OCI-LY3 (cell line): Measurements from ENCODE around the gene DLG1.

Experiments
- H2AFZ ChIP-seq: fragments of 200-600, 300-600 bp; shearing (Covaris generic); 2 replicates; pipeline ENCODE4 v1.6.0; 2014; ENCODE audit warnings: antibody characterized with exemption, low read depth, low read length
- H3K27ac ChIP-seq: fragments of 200-600, 300-600 bp; sonication (generic); 2 replicates; pipeline ENCODE4 v1.5.1; 2014; ENCODE audit warnings: mild to moderate bottlenecking, low read length, moderate library complexity, mixed read lengths
- H3K27me3 ChIP-seq: fragments of 200-600, 300-600 bp; sonication (generic); 2 replicates; pipeline ENCODE4 v1.6.1; 2014; ENCODE audit warnings: low read depth, low read length, mixed read lengths
- H3K36me3 ChIP-seq: fragments of 200-600, 300-600 bp; sonication (generic); replicated peaks from 2 replicates; pipeline ENCODE3; 2014; ENCODE audit warnings: low read depth, low read length, mixed read lengths
- H3K4me1 ChIP-seq: fragments of 300-600, 200-600 bp; sonication (generic); 2 replicates; pipeline ENCODE4 v1.6.1; 2014; ENCODE audit warnings: low read length, mixed read lengths
- H3K4me2 ChIP-seq: fragments of 200-600, 300-600 bp; sonication (generic); 2 replicates; pipeline ENCODE4 v1.6.1; 2014; ENCODE audit warnings: low read length, mixed read lengths
- H3K4me3 ChIP-seq: fragments of 300-600, 200-600 bp; sonication (generic); 2 replicates; pipeline ENCODE4 v1.5.1; 2014; ENCODE audit warnings: antibody characterized with exemption, mild to moderate bottlenecking, low read length, moderate library complexity
- H3K79me2 ChIP-seq: fragments of 300-600, 200-600 bp; shearing (Covaris generic); 2 replicates; pipeline ENCODE4 v1.6.1; 2014; ENCODE audit warnings: mild to moderate bottlenecking, low read length, mixed read lengths
- H3K9ac ChIP-seq: fragments of 300-600, 200-600 bp; shearing (Covaris generic); 2 replicates; pipeline ENCODE4 v1.6.0; 2014; ENCODE audit warnings: mild to moderate bottlenecking, low read length, moderate library complexity
- H3K9me3 ChIP-seq: fragments of 200-600, 300-600 bp; shearing (Covaris generic); 2 replicates; pipeline ENCODE4 v1.6.1; 2014; ENCODE audit warnings: low read length, mixed read lengths; ENCODE audit not compliant: insufficient read depth
- H4K20me1 ChIP-seq: fragments of 200-600, 300-600 bp; sonication (generic); 2 replicates; pipeline ENCODE4 v1.6.1; 2016; ENCODE audit warnings: low read length, mixed read lengths; ENCODE audit not compliant: insufficient read depth
- CTCF ChIP-seq: fragments of 200-600, 300-600 bp; sonication (generic); IDR thresholded peaks from 2 replicates; pipeline ENCODE4 v1.5.1; 2014; ENCODE audit warnings: antibody characterized with exemption, low read length, low read depth
- EZH2phosphoT487 ChIP-seq: fragments of 200-600 bp; shearing (Covaris generic); IDR thresholded peaks from 2 replicates; pipeline ENCODE4 v1.6.1; 2018; ENCODE audit warnings: antibody characterized with exemption, mixed run types, low read depth

Gene DLG1

GRCh38 chr3:197011780-197012539 lies 286.5 kb downstream of the DLG1 start:
- Histone ChIP-seq H3K27ac (no peak overlapping the region), H3K4me3 (no peak overlapping the region), H3K4me2 (no peak overlapping the region), H3K79me2 (no peaks in the 10 kb centered on the region), H4K20me1 (no peaks in the 10 kb centered on the region), H3K9ac (no peak overlapping the region), H3K27me3 (no peaks in the 10 kb centered on the region), H2AFZ (no peak overlapping the region), H3K36me3 (no peaks in the 10 kb centered on the region), H3K9me3 (no peaks in the 10 kb centered on the region), H3K4me1 (no peaks in the 10 kb centered on the region)
- TF ChIP-seq EZH2phosphoT487 (no peak), CTCF (no peak)

- TF ChIP-seq CTCF (no peak), EZH2phosphoT487 (no peak)
- no peaks in the 10 kb centered on the region for H3K79me2 ChIP-seq
- no peaks in the 10 kb centered on the region for H4K20me1 ChIP-seq
- H3K9ac ChIP-seq, result no peak overlapping the region
- no peak overlapping the region for H2AFZ ChIP-seq
- no peaks in the 10 kb centered on the region for H3K4me1 ChIP-seq
- no peak overlapping the region for H3K4me2 ChIP-seq
- H3K4me3 ChIP-seq, result no peak overlapping the region
- H3K9me3 ChIP-seq, result no peaks in the 10 kb centered on the region
- no peak overlapping the region for H3K27ac ChIP-seq
- H3K36me3 ChIP-seq, result no peaks in the 10 kb centered on the region
- H3K27me3 ChIP-seq, result no peaks in the 10 kb centered on the region
Measured at GRCh38 chr3:197010556-197011351, 287.7 kb downstream of the DLG1 start.

- H3K36me3 ChIP-seq, result no peaks in the 10 kb centered on the region
- H3K4me3 ChIP-seq, result no peak overlapping the region
- H3K9ac ChIP-seq, result no peak overlapping the region
- TF ChIP-seq CTCF (no peak), EZH2phosphoT487 (no peak)
- H3K27ac ChIP-seq, result no peak overlapping the region
- H3K4me1 ChIP-seq, result peaks cover 4% of the 10 kb centered on the region
- no peaks in the 10 kb centered on the region for H3K9me3 ChIP-seq
- no peak overlapping the region for H2AFZ ChIP-seq
- H4K20me1 ChIP-seq, result no peaks in the 10 kb centered on the region
- no peak overlapping the region for H3K4me2 ChIP-seq
- H3K79me2 ChIP-seq, result no peaks in the 10 kb centered on the region
- no peaks in the 10 kb centered on the region for H3K27me3 ChIP-seq
Measured at GRCh38 chr3:197009532-197010019, 288.8 kb downstream of the DLG1 start.
